Urinary bladder (tissue), 4 donors: ENCODE data around the gene ZDHHC11B. TPM values are rescaled to one million over a fixed set of nuclear protein-coding genes. Genes with fewer than 3 reads are reported as not detected.
"Not testable (repeated sequence)": the region's sequence is repeated elsewhere in the genome, so short reads cannot be mapped to it uniquely, and the experiment has no call there.

Experiments used
- DNase-seq: peaks from one replicate; pipeline ENCODE4 v3.0.0-alpha.2; 2015; ENCODE audit errors: extremely low spot score
- H3K27ac ChIP-seq: one replicate; pipeline ENCODE4 v1.5.1; 2013; ENCODE audit warnings: low read depth, mild to moderate bottlenecking, moderate library complexity
- H3K36me3 ChIP-seq: one replicate; pipeline ENCODE4 v1.6.1; 2013; ENCODE audit warnings: mild to moderate bottlenecking, moderate library complexity; ENCODE audit not compliant: insufficient read depth
- H3K4me1 ChIP-seq: one replicate; pipeline ENCODE4 v1.6.1; 2013; ENCODE audit warnings: mild to moderate bottlenecking, moderate library complexity; ENCODE audit not compliant: insufficient read depth
- H3K4me3 ChIP-seq: one replicate; pipeline ENCODE4 v1.5.1; 2013; ENCODE audit warnings: low read depth, low read length
- WGBS: extraction: QIAGEN DNeasy Blood & Tissue Kit; methylation state at CpG from one replicate; pipeline ENCODE4 v1.1.7; 2013; 5-methylcytosine and 5-hydroxymethylcytosine counted together
- polyA plus RNA-seq: library from polyadenylated mRNA; stranded (reverse); fragments of 200-250 nt; gene quantifications from one replicate; pipeline ENCODE4 v1.2.3, GENCODE V29; 2013
- total RNA-seq: library from RNA; depleted of rRNA; stranded (reverse); fragments of >200 nt; gene quantifications from one replicate; pipeline ENCODE4 v1.2.3, GENCODE V29; 2014
- donor health status: healthy with polysubstance abuse.
- donor health status: healthy.

The ZDHHC11B gene
- 1.4 TPM for total RNA-seq
- 5.8 TPM for polyA plus RNA-seq

- under 1% methylated on average over 101 of the region's 101 CpGs for WGBS
- DNase-seq: peak; percentile 68
- H3K4me1 ChIP-seq, H3K36me3 ChIP-seq, H3K27ac ChIP-seq: not testable (repeated sequence)
- peak within 1 kb of the TSS; percentile 37 for H3K4me3 ChIP-seq
Observed at GRCh38 chr5:784428-785177, at the start of gene ZDHHC11B. Gene ZDHHC11B (minus strand): TSS chr5:784729. CDS start chr5:766919, 17,810 bp downstream.

GRCh38 chr5:834013-834412 is 49.5 kb upstream of the ZDHHC11B start:
- 82% methylated on average over 2 of the region's 2 CpGs for WGBS
- H3K36me3 ChIP-seq, H3K27ac ChIP-seq, DNase-seq, H3K4me1 ChIP-seq, H3K4me3 ChIP-seq: not testable (repeated sequence)

- not testable (repeated sequence) for H3K36me3 ChIP-seq, DNase-seq, H3K4me1 ChIP-seq, H3K27ac ChIP-seq, H3K4me3 ChIP-seq
- WGBS: 95% methylated on average over 17 of the region's 19 CpGs
Observed at GRCh38 chr5:828194-828593, 43.7 kb upstream of the ZDHHC11B start.

GRCh38 chr5:825544-825943 is 41.0 kb upstream of the ZDHHC11B start:
- not testable (repeated sequence) for H3K4me1 ChIP-seq, H3K27ac ChIP-seq, H3K4me3 ChIP-seq, DNase-seq, H3K36me3 ChIP-seq
- WGBS: 60% methylated on average over 1 of the region's 1 CpG

- WGBS: 75% methylated on average over 8 of the region's 8 CpGs
- no peaks in the 10 kb centered on the region for H3K36me3 ChIP-seq
- no peak overlapping the region for H3K4me3 ChIP-seq
- H3K4me1 ChIP-seq: no peaks in the 10 kb centered on the region
- no peak overlapping the region for H3K27ac ChIP-seq
- no peak for DNase-seq
Observed at GRCh38 chr5:821504-821903, 37.0 kb upstream of the ZDHHC11B start.

GRCh38 chr5:820245-820644 is 35.7 kb upstream of the ZDHHC11B start:
- no peaks in the 10 kb centered on the region for H3K36me3 ChIP-seq
- H3K27ac ChIP-seq: no peak overlapping the region
- DNase-seq: no peak
- WGBS: 73% methylated on average over 3 of the region's 3 CpGs
- H3K4me3 ChIP-seq: no peak overlapping the region
- H3K4me1 ChIP-seq: no peaks in the 10 kb centered on the region

- Histone ChIP-seq H3K27ac (no peak overlapping the region), H3K36me3 (no peaks in the 10 kb centered on the region), H3K4me1 (no peaks in the 10 kb centered on the region), H3K4me3 (no peak overlapping the region)
- DNase-seq: no peak
- WGBS: 84% methylated on average over 3 of the region's 3 CpGs
Observed at GRCh38 chr5:819078-819477, 34.5 kb upstream of the ZDHHC11B start.

GRCh38 chr5:816176-816575 is 31.6 kb upstream of the ZDHHC11B start:
- H3K4me1 ChIP-seq: no peaks in the 10 kb centered on the region
- no peak overlapping the region for H3K27ac ChIP-seq
- H3K4me3 ChIP-seq: no peak overlapping the region
- 95% methylated on average over 15 of the region's 15 CpGs for WGBS
- no peaks in the 10 kb centered on the region for H3K36me3 ChIP-seq
- no peak for DNase-seq

GRCh38 chr5:815449-815848 is 30.9 kb upstream of the ZDHHC11B start:
- no peak overlapping the region for H3K4me3 ChIP-seq
- no peaks in the 10 kb centered on the region for H3K36me3 ChIP-seq
- DNase-seq: no peak
- no peaks in the 10 kb centered on the region for H3K4me1 ChIP-seq
- no peak overlapping the region for H3K27ac ChIP-seq
- 98% methylated on average over 3 of the region's 3 CpGs for WGBS

- not testable (repeated sequence) for H3K27ac ChIP-seq, H3K4me1 ChIP-seq, H3K4me3 ChIP-seq, H3K36me3 ChIP-seq, DNase-seq
- WGBS: 82% methylated on average over 5 of the region's 5 CpGs
Observed at GRCh38 chr5:813575-813974, 29.0 kb upstream of the ZDHHC11B start.

GRCh38 chr5:811384-811783 is 26.9 kb upstream of the ZDHHC11B start:
- H3K27ac ChIP-seq, H3K4me1 ChIP-seq, DNase-seq, H3K36me3 ChIP-seq, H3K4me3 ChIP-seq: not testable (repeated sequence)
- WGBS: 74% methylated on average over 8 of the region's 9 CpGs

GRCh38 chr5:807719-808514 is 23.4 kb upstream of the ZDHHC11B start:
- not testable (repeated sequence) for DNase-seq, H3K4me1 ChIP-seq, H3K36me3 ChIP-seq, H3K4me3 ChIP-seq, H3K27ac ChIP-seq
- WGBS: 72% methylated on average over 6 of the region's 10 CpGs

GRCh38 chr5:801472-801871 is 16.9 kb upstream of the ZDHHC11B start:
- WGBS: 41% methylated on average over 6 of the region's 6 CpGs
- Histone ChIP-seq H3K4me1 (no peaks in the 10 kb centered on the region), H3K27ac (no peak overlapping the region), H3K4me3 (no peak overlapping the region), H3K36me3 (no peaks in the 10 kb centered on the region)
- no peak for DNase-seq

GRCh38 chr5:801055-801454 is 16.5 kb upstream of the ZDHHC11B start:
- not testable (repeated sequence) for H3K4me1 ChIP-seq, H3K36me3 ChIP-seq, DNase-seq, H3K27ac ChIP-seq, H3K4me3 ChIP-seq
- WGBS: 62% methylated on average over 4 of the region's 4 CpGs
